Esophagus mucosa (tissue), 1 donor: ENCODE measurements around the gene FAM221A. TPM values are rescaled to one million over a fixed set of nuclear protein-coding genes. Genes with fewer than 3 reads are reported as not detected.
"Not testable (repeated sequence)": the region's sequence is repeated elsewhere in the genome, so short reads cannot be mapped to it uniquely, and the experiment has no call there.

Source experiments
- ATAC-seq: fragments of 200-7000 bp; cut with Tn5 transposase; one replicate; pipeline ENCODE4 v1.9.1; 2020
- total RNA-seq: library from RNA; stranded (reverse); gene quantifications from one replicate; pipeline ENCODE4 v1.2.4, GENCODE V29; 2023
- donor health status: DM: yes; HTN: yes; CAD: no.

FAM221A gene
- total RNA-seq, 1 donor from 2014 or later = 4.0 TPM

DNA sequence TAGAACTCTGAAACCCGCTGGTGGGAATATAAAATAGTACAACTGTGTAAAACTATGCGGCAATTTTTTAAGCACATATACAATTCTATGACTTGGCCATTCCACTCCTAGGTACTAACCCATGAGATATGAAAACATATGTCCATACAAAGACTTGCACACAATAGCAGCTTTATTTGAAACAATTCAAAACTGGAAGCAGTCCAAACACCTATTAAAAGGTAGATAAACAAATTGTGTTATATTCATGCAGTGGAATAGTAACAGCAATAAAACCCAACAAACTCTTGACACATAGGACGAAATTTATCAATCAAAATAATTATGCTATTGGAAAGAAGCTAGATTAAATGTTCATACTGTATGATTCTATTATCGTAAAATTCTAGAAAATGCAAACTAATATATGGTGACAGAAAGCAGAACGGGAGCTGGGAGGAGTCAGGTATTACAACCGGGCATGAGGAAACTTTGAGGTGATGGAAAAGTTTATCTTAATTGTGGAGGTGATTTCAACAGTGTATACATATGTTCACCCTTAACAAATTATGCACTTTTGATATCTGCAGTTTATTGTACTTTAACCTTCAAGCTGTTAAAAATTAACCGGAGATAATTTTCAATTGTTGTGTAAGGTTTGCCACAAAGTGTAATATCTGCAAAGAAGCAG is 29.2 kb downstream of the FAM221A start:
- ATAC-seq = no peak

- no peak for ATAC-seq
Observed at GRCh38 chr7:23710000-23710399, 30.0 kb downstream of the FAM221A start, which contains the start of gene STK31. TSS of gene STK31 (plus strand) at chr7:23710219. CDS start at chr7:23710286, 67 bp downstream.

DNA sequence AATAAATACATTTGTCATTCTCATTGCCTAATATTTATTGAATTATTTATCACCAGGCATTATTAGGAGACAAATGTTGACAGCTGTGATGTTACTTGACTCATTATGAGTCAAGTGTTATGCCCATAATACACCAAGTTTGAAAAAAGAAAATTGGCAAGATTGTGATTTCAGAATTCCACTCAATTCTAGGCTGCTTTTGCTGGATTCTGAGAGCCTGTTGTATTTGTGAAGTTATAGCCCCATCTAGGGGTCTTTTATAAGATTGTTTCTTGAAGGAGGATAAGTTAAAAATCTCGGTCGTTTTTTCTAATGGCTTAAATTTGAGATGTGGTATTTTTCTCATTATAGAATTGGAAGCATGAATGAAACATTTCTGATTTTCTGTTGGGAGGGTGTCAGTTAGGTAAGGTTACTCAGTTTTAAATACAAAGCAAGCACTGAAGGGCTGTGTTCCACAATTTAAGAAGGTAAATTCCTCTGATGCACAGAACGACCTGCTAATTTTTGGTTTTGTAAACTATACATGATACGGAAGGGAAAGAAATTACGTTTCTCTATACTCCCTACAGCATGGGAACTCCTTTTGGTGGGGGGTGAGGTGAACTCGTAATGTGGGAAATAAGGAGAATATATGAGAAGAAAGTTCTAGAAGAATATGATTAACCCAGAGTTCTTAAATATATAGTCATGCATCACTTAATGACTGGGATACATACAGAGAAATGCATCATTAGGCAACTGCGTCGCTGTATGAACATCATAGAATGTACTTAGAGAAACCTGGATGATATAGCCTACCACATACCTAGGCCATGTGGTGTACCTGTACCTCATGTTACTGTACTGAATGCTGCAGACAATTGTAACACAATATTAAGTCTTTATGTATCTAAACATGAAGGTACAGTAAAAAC is 32.6 kb downstream of the FAM221A start:
- ATAC-seq = peak; percentile 50

- ATAC-seq = peak; percentile 56
Observed at GRCh38 chr7:23713285-23714149, 33.5 kb downstream of the FAM221A start.

DNA sequence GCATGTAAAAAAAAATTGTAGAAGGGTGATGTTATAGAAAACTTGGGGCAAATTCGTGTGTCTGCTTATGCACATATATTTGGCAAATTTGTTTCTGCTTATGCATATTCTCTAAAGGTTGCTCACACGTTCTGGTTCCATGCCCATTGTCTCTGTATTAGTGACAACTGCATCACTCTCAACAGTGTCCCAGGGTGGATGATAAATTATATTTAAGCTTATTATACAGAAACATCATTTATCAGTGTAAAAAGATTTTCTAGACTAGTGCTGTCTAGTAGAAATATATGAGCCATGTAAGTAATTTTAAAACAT is 34.1 kb downstream of the FAM221A start:
- no peak for ATAC-seq

GRCh38 chr7:23714579-23714978 is 34.6 kb downstream of the FAM221A start:
- ATAC-seq = no peak

GRCh38 chr7:23715099-23715498 is 35.1 kb downstream of the FAM221A start:
- no peak for ATAC-seq

GRCh38 chr7:23717788-23718187 is 37.8 kb downstream of the FAM221A start:
- no peak for ATAC-seq

- ATAC-seq = no peak
Observed at GRCh38 chr7:23721456-23721855, 41.5 kb downstream of the FAM221A start.

DNA sequence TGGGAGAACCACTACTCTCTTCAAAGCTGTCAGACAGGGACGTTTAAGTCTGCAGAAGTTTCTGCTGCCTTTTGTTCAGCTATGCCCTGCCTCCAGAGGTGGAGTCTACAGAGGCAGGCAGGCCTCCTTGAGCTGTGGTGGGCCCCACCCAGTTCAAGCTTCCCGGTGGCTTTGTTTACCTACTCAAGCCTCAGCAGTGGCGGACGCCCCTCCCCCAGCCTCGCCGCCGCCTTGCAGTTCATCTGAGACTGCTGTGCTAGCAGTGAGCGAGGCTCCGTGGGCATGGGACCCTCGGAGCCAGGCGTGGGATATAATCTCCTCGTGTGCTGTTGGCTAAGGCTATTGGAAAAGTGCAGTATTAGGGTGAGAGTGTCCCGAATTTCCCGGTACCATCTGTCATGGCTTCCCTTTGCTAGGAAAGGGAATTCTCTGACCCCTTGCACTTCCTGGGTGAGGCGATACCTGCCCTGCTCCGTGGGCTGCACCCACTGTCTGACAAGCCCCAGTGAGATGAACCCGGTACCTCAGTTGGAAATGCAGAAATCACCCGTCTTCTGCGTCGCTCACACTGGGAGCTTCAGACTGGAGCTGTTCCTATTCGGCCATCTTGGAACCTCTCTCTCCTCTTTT is 42.7 kb downstream of the FAM221A start:
- not testable (repeated sequence) for ATAC-seq

GRCh38 chr7:23724113-23724512 is 44.1 kb downstream of the FAM221A start:
- not testable (repeated sequence) for ATAC-seq

- ATAC-seq = peak; percentile 33
Observed at GRCh38 chr7:23742051-23742450, 62.1 kb downstream of the FAM221A start.

DNA sequence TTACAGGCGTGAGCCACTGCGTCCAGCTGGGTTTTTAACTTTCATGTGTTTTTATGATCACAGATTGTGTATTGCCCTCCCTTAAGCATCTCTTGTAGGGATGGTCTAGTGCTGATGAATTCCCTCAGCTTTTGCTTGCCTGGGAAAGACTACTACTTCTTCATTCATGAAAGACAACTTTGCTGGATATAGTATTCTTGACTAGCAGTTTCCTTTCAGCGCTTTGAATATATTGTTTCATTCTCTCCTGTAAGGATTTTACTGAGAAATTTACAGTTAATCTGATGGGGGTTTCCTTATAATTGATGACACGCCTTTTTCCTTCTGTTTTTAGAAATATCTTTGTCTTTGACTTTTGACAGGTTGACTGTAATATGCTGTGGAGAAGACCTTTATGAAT is 63.2 kb downstream of the FAM221A start:
- ATAC-seq = no peak

DNA sequence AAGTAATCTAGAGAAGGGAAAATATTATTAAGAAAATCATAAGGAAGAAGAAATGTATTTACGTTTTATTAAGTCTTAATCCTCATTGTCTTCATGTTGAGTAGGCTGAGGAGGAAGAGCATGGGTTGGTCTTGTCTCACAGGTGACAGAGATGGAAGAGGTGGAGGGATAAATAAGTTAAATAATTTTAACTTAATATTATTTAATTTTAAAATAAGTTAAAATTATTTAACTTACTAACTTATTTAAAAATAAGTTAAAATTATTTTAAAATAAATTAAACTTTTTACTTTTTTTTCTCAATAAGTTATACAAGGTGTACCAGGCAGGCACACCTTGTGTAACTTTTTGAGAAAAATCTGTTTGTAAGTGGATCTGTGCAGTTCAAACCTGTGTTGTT is 66.6 kb downstream of the FAM221A start:
- no peak for ATAC-seq

GRCh38 chr7:23751852-23752251 is 71.9 kb downstream of the FAM221A start:
- ATAC-seq = no peak

Other genes with a start within 250 kb of the FAM221A start
- 3.9 TPM for gene IGF2BP3, start 209.7 kb upstream of the FAM221A start, total RNA-seq
- 74.9 TPM for gene TRA2A, start 148.2 kb upstream of the FAM221A start, total RNA-seq
- 5.8 TPM for gene CCDC126, start 82.8 kb upstream of the FAM221A start, total RNA-seq
- gene STK31, start 30.0 kb downstream of the FAM221A start, total RNA-seq = 0.16 TPM